Measurements from ENCODE around the gene GABRD.

- no peak for TF ChIP-seq POLR2A (IDR thresholded peaks at IDR 0.05)
- TF ChIP-seq CTCF (IDR thresholded peaks at IDR 0.05) = no peak
Observed at GRCh38 chr1:2065699-2066098, 46.6 kb downstream of the GABRD start.

Measured in body of pancreas (tissue), 4 donors.